Lung (tissue), 12 donors: ENCODE data around the gene SIRT2. TPM values are rescaled to one million over a fixed set of nuclear protein-coding genes. Genes with fewer than 3 reads are reported as not detected.

ENCODE experiments used
- ATAC-seq: fragments of 200-7000 bp; cut with Tn5 transposase; one replicate; pipeline ENCODE4 v1.9.1; 2020; ENCODE audit warnings: moderate number of reproducible peaks; ENCODE audit not compliant: insufficient read depth, low FRiP score
- DNase-seq, 3 donors: peaks; one replicate each; pipeline ENCODE4 v3.0.0-alpha.2; 2013 to 2017
- H3K27ac ChIP-seq, 2 donors: one replicate each; pipeline ENCODE4 v1.5.1; 2013; ENCODE audit warnings: mild to moderate bottlenecking in 2 of 2, moderate library complexity in 2 of 2, control low read depth in 1 of 2, inconsistent platforms in 1 of 2, low read depth in 1 of 2, low read length in 1 of 2
- H3K27me3 ChIP-seq, 3 donors: one replicate each; pipeline ENCODE4 v1.5.1; 2013; ENCODE audit warnings: low read length in 2 of 3; ENCODE audit not compliant: control insufficient read depth in 3 of 3, insufficient read depth in 3 of 3
- H3K36me3 ChIP-seq, 4 donors: one replicate each; pipeline ENCODE4 v1.5.1; 2013; ENCODE audit warnings: low read length in 4 of 4, mild to moderate bottlenecking in 1 of 4, moderate library complexity in 1 of 4; ENCODE audit not compliant: control insufficient read depth in 4 of 4, insufficient read depth in 4 of 4
- H3K4me1 ChIP-seq, 5 donors: one replicate each; pipeline ENCODE4 v1.5.1; 2013; ENCODE audit warnings: low read length in 5 of 5, mild to moderate bottlenecking in 2 of 5, moderate library complexity in 1 of 5; ENCODE audit not compliant: control insufficient read depth in 5 of 5, insufficient read depth in 5 of 5
- H3K4me3 ChIP-seq: one replicate; pipeline ENCODE4 v1.5.1; 2013; ENCODE audit warnings: mild to moderate bottlenecking, control low read depth, moderate library complexity
- H3K9ac ChIP-seq, 2 donors: one replicate each; pipeline ENCODE4 v1.5.1; 2013; ENCODE audit warnings: low read length in 2 of 2, control low read depth in 1 of 2; ENCODE audit not compliant: insufficient read depth in 1 of 2
- H3K9me3 ChIP-seq, 4 donors: one replicate each; pipeline ENCODE4 v1.5.1; 2013; ENCODE audit warnings: low read length in 3 of 4, mild to moderate bottlenecking in 1 of 4, moderate library complexity in 1 of 4; ENCODE audit not compliant: control insufficient read depth in 4 of 4, insufficient read depth in 3 of 4
- CTCF ChIP-seq: IDR thresholded peaks from 2 replicates; pipeline ENCODE4 v1.5.1; 2012; ENCODE audit warnings: mild to moderate bottlenecking; ENCODE audit errors: control extremely low read depth, extremely low read depth
- WGBS, 2 donors: extraction: QIAGEN DNeasy Blood & Tissue Kit; methylation state at CpG; one replicate each; pipeline ENCODE4 v1.1.7; 2013; 5-methylcytosine and 5-hydroxymethylcytosine counted together
- polyA plus RNA-seq, 2 donors: library from polyadenylated mRNA; stranded (reverse); fragments of 200-250 nt; gene quantifications; one replicate each; pipeline ENCODE4 v1.2.1, GENCODE V29; 2013
- total RNA-seq, 2 donors: library from RNA; depleted of rRNA in 1 of 2; stranded (reverse); fragments of >200 nt in 1 of 2; gene quantifications; one replicate each; pipeline ENCODE4 v1.2.1, GENCODE V29; 2014 to 2021
- donor health status: control.
- donor health status: control.
- donor health status: Bipolar disorder and iron deficiency.
- donor health status: healthy.
- donor health status: DM: yes; HTN: yes; CAD: no.

The SIRT2 gene
- total and polyA plus RNA-seq, 4 donors = 35.5 to 54.8 (median 48.5) TPM

- Histone ChIP-seq H3K36me3 (peaks cover 0 to 28% (median 2%) of the 10 kb centered on the region in 4 donors), H3K4me3 (no peak overlapping the region), H3K4me1 (no peaks in the 10 kb centered on the region), H3K27me3 (peaks cover 0 to 3% (median 0%) of the 10 kb centered on the region in 3 donors), H3K27ac (no peak overlapping the region), H3K9ac (no peak overlapping the region), H3K9me3 (no peaks in the 10 kb centered on the region)
- DNase-seq (no peak), ATAC-seq (no peak)
- no peak for TF ChIP-seq CTCF
- WGBS, 2 donors = 97 to 98% methylated on average over 11 to 12 of the region's 12 CpGs
Measured at GRCh38 chr19:38910488-38910887, 11.1 kb upstream of the SIRT2 start.

- 80 to 83% methylated on average over 10 of the region's 10 CpGs for WGBS, 2 donors
- no peak overlapping the region for H3K4me3 ChIP-seq
- no peaks in the 10 kb centered on the region for H3K9me3 ChIP-seq
- H3K36me3 ChIP-seq = peaks cover 0 to 35% (median 2%) of the 10 kb centered on the region in 4 donors
- H3K27ac ChIP-seq = no peak overlapping the region
- H3K27me3 ChIP-seq = peaks cover 0 to 3% (median 0%) of the 10 kb centered on the region in 3 donors
- TF ChIP-seq CTCF = no peak
- no peaks in the 10 kb centered on the region for H3K4me1 ChIP-seq
- no peak for ATAC-seq
- DNase-seq = no peak
- H3K9ac ChIP-seq = no peak overlapping the region
Measured at GRCh38 chr19:38908911-38909310, 9.5 kb upstream of the SIRT2 start.

- H3K36me3 ChIP-seq = peaks cover 0 to 35% (median 2%) of the 10 kb centered on the region in 4 donors
- TF ChIP-seq CTCF = no peak
- ATAC-seq (no peak), DNase-seq (no peak)
- H3K9me3 ChIP-seq = no peaks in the 10 kb centered on the region
- no peak overlapping the region for H3K4me3 ChIP-seq
- peaks cover 0 to 3% (median 0%) of the 10 kb centered on the region in 3 donors for H3K27me3 ChIP-seq
- WGBS, 2 donors = 93 to 96% methylated on average over 12 of the region's 12 CpGs
- H3K4me1 ChIP-seq = no peaks in the 10 kb centered on the region
- no peak overlapping the region for H3K27ac ChIP-seq
- no peak overlapping the region for H3K9ac ChIP-seq
Measured at GRCh38 chr19:38907670-38908069, 8.3 kb upstream of the SIRT2 start.

GRCh38 chr19:38907227-38907626 lies 7.8 kb upstream of the SIRT2 start:
- DNase-seq (no peak), ATAC-seq (no peak)
- no peak for TF ChIP-seq CTCF
- H3K9me3 ChIP-seq = no peaks in the 10 kb centered on the region
- H3K9ac ChIP-seq = no peak overlapping the region
- H3K4me1 ChIP-seq = no peaks in the 10 kb centered on the region
- peaks cover 0 to 35% (median 2%) of the 10 kb centered on the region in 4 donors for H3K36me3 ChIP-seq
- no peak overlapping the region for H3K4me3 ChIP-seq
- H3K27ac ChIP-seq = no peak overlapping the region
- peaks cover 0 to 1% (median 0%) of the 10 kb centered on the region in 3 donors for H3K27me3 ChIP-seq
- 96 to 97% methylated on average over 27 to 29 of the region's 29 CpGs for WGBS, 2 donors
